ENCODE data around the gene DDA1.
"Not testable (repeated sequence)": the region's sequence is repeated elsewhere in the genome, so short reads cannot be mapped to it uniquely, and the experiment has no call there.

Gene DDA1

DNA sequence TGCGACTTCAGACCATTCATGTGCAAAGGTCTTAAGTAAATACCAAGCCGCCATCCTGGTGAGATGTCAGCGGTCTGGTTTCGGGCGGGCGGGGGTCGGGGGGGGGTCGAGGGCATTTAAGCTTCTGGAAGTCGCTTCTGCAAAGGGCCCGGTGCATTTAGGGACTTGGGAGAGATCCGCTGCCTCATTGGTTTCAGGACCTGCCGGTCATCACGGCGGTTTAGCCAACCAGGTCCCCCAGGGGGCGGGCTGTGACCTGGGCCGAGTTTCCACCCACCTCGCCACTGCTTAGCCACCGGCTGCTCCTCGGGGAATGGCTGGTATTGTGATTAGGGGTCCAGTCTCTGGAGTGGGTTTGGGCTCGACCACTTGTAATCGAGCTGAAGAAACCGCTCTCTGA is 19.9 kb upstream of the DDA1 start:
- peak; percentile 79 for DNase-seq (ENCODE audit: low read depth)
- in situ Hi-C loops (cut with HindIII; ENCODE audit: low sequenced_read_pairs), result no loop called here
- TF ChIP-seq, protein P1, sequence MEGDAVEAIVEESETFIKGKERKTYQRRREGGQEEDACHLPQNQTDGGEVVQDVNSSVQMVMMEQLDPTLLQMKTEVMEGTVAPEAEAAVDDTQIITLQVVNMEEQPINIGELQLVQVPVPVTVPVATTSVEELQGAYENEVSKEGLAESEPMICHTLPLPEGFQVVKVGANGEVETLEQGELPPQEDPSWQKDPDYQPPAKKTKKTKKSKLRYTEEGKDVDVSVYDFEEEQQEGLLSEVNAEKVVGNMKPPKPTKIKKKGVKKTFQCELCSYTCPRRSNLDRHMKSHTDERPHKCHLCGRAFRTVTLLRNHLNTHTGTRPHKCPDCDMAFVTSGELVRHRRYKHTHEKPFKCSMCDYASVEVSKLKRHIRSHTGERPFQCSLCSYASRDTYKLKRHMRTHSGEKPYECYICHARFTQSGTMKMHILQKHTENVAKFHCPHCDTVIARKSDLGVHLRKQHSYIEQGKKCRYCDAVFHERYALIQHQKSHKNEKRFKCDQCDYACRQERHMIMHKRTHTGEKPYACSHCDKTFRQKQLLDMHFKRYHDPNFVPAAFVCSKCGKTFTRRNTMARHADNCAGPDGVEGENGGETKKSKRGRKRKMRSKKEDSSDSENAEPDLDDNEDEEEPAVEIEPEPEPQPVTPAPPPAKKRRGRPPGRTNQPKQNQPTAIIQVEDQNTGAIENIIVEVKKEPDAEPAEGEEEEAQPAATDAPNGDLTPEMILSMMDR (IDR thresholded peaks at IDR 0.05; ENCODE audit: low read depth, low read length, missing control alignments), result no peak
- no peak overlapping the region for H3K4me3 ChIP-seq (ENCODE audit: low read depth, low read length)

DNA sequence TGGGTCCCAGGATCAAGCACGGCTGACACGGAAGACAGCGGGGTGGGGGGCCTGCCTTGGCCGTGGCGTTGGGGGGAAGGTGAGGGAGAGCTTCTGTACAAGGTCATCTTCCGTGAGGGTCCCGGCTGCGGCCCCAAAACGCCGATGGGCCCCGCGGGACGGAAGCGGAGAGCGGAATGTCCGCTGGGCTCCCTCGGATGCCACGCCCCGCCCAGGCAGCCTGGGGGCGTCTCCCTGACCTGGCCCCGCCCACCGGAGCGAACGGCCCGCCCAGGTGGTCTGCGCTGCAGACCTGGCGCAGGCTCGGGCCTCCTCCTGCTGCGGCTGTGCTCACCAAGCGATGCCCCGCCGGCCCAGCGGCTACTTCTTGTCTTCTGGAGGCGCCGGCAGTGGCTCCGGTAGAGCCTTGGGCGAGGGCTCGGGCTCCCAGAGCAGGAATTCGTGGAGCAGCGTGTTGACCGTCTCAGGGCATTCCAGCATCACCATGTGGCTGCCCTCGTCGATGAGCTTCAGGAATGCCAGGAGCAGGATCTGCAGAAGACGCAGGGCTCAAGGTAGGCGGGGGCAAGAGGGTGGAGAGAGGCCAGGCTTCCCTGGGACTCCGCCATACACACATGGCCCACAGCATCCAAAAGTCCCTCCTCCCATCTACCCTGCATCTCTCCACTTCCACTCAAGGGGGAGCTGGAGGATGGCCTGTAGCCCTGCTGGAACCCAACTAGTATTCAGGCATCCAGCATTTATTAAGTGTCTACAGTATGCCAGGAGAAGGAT is 16.9 kb upstream of the DDA1 start:
- in situ Hi-C loops (cut with HindIII; ENCODE audit: low sequenced_read_pairs), result no loop called here
- DNase-seq (ENCODE audit: low read depth), result peak; percentile 70
- peak overlapping the region; percentile 42 for H3K4me3 ChIP-seq (ENCODE audit: low read depth, low read length)
- TF ChIP-seq, protein P1 (IDR thresholded peaks at IDR 0.05; ENCODE audit: low read depth, low read length, missing control alignments), result peak; percentile 78

DNA sequence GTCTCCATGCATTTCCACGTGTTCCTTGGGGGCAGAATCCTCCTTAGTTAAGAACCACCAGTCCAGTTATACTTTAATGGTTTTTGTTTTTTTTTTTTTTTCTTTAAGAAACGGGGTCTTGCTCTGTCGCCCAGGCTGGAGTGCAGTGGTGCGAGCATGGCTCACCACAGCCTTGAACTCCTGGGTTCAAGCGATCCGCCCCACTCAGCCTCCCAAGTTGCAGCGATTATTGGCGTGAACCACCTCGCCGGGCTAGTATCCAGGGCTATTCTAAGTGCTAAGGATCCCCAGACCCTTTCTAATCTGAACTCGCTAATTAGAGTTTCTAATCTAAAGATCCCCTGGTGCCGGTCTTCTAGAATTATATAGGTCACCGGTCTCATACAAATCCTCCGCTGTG is 15.8 kb upstream of the DDA1 start:
- no peak overlapping the region for H3K4me3 ChIP-seq (ENCODE audit: low read depth, low read length)
- TF ChIP-seq, protein P1 (IDR thresholded peaks at IDR 0.05; ENCODE audit: low read depth, low read length, missing control alignments), result no peak
- DNase-seq (ENCODE audit: low read depth), result no peak
- in situ Hi-C loops (cut with HindIII; ENCODE audit: low sequenced_read_pairs), result no loop called here

DNA sequence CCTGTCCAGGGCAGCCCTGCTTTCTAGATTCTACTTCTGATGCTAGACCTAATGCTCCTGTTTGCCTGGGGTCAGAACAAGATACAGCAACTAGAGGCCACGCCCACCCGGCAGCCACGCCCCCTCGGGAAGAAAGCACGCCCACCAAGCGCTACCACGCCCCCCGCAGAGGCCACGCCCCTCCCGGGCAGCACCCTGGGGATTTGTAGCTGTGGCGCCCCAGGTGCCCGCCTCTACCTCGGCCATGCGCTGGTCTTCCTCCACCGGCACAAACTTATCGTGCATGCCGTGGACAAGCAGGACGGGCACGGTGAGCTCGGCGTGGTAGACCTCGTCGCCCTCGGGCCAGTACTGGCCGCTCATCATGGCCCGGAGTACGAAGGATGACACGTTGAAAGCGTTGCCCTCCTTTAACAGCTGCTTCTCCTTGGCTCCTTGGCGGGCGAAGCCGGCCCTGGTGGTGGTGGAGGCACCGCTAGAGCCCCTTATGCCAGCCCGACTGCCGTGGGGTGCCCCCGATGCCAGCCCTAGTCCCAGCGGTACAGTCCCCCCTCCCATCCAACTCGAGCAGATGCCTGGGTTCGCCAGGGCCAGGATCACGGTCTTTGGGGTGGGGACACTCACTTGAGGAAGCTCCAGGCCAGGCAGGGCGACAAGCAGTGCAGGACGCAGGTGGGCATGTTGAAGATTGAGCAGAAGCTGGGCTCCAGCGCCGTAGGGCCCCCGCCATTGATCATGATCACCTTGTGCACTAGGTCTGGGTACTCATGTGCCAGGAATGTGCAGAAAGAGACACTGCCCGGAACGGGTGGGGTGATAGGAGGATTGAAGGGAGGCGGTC is 15.1 kb upstream of the DDA1 start:
- in situ Hi-C loops (cut with HindIII; ENCODE audit: low sequenced_read_pairs), result no loop called here
- TF ChIP-seq, protein P1 (IDR thresholded peaks at IDR 0.05; ENCODE audit: low read depth, low read length, missing control alignments), result no peak
- DNase-seq (ENCODE audit: low read depth), result no peak
- no peak overlapping the region for H3K4me3 ChIP-seq (ENCODE audit: low read depth, low read length)

DNA sequence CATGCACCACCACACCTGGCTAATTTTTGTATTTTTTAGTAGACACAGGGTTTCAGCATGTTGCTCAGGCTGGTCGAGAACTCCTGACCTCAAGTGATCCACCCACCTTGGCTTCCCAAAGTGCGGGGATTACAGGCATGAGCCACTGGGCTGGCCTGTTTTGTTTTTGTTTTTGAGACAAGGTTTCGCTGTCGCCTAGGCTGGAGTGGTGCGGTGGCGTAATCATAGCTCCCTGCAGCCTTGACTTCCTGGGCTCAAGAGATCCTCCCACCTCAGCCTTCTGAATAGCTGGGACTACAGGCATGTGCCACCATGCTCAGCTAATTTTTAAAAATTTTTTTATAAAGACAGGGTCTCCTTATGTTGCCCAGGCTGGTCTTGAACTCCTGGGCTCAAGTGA is 13.8 kb upstream of the DDA1 start:
- in situ Hi-C loops (cut with HindIII; ENCODE audit: low sequenced_read_pairs); H3K4me3 ChIP-seq (ENCODE audit: low read depth, low read length); DNase-seq (ENCODE audit: low read depth): not testable (repeated sequence)

DNA sequence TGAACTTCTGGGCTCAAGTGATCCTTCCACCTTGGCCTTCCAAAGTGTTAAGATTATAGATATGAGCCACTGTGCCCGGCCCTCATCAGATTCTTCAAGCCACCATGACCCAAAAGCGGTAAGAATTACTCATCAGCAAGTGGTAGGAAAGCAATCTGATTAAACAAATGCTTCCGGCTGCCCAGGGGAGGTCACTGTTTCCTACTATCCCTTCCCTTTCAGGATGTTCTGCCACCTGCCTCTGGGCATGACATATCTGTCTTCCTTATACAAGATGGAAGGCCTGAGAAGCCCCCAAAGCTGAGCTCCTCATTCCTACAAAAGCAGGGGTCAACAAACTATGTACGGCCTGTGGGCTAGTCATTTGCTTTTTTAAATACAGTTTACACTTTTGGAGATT is 13.1 kb upstream of the DDA1 start:
- in situ Hi-C loops (cut with HindIII; ENCODE audit: low sequenced_read_pairs), result no loop called here
- DNase-seq (ENCODE audit: low read depth), result no peak
- no peak overlapping the region for H3K4me3 ChIP-seq (ENCODE audit: low read depth, low read length)
- TF ChIP-seq, protein P1 (IDR thresholded peaks at IDR 0.05; ENCODE audit: low read depth, low read length, missing control alignments), result no peak

DNA sequence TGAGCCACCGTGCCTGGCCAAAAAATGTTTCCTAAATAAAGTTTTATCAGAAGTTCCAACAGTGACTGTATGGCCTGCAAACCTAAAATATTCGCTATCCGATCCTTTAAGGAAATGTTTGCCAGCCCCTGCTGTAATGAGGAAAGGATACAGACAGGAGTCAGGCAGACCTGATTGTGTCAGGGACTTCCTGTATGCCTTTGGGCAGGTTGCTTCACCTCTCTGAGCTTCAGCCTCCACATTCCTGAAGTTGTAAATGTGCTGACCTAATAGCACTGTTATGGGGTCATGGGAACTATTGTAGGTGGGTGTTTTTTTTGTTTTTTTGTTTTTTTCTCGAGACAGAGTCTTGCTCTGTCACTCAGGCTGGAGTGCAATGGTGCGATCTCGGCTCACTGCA is 12.4 kb upstream of the DDA1 start:
- in situ Hi-C loops (cut with HindIII; ENCODE audit: low sequenced_read_pairs), result no loop called here
- no peak overlapping the region for H3K4me3 ChIP-seq (ENCODE audit: low read depth, low read length)
- TF ChIP-seq, protein P1 (IDR thresholded peaks at IDR 0.05; ENCODE audit: low read depth, low read length, missing control alignments), result no peak
- DNase-seq (ENCODE audit: low read depth), result no peak
